HT1080 (cell line): ENCODE data around the gene TERB1. TPM values are rescaled to one million over a fixed set of nuclear protein-coding genes. Genes with fewer than 3 reads are reported as not detected.

Experiments
- total RNA-seq: library from RNA; depleted of rRNA; stranded (reverse); fragments of >200 nt; shearing (Covaris generic); gene quantifications from 2 replicates; pipeline ENCODE4 v1.2.3, GENCODE V29; 2014; rRNA removed

Gene TERB1
- total RNA-seq, 1 experiment from 2014 or later: not detected

Other genes starting within 250 kb of the TERB1 start
- 78.1 and 100 TPM in 2 replicates for gene CKLF, start 249.0 kb downstream of the TERB1 start, total RNA-seq
- 6.5 and 8.7 TPM in 2 replicates for gene CMTM1, start 235.1 kb downstream of the TERB1 start, total RNA-seq
- not detected in 2 replicates for gene CMTM2, start 222.1 kb downstream of the TERB1 start, total RNA-seq
- gene CMTM3, start 196.9 kb downstream of the TERB1 start, total RNA-seq: 24.0 and 40.9 TPM in 2 replicates
- gene CMTM4, start 104.8 kb downstream of the TERB1 start, total RNA-seq: 27.0 and 34.4 TPM in 2 replicates
- gene DYNC1LI2, start 50.0 kb downstream of the TERB1 start, total RNA-seq: 29.6 and 52.9 TPM in 2 replicates
- gene NAE1, start 29.4 kb upstream of the TERB1 start, total RNA-seq: 86.8 and 93.6 TPM in 2 replicates
- gene CA7, start 42.8 kb upstream of the TERB1 start, total RNA-seq: not detected in 2 replicates
- gene PDP2, start 78.9 kb upstream of the TERB1 start, total RNA-seq: 10.6 and 12.1 TPM in 2 replicates
- not detected in 2 replicates for gene CDH16, start 117.3 kb upstream of the TERB1 start, total RNA-seq
- gene RRAD, start 124.0 kb upstream of the TERB1 start, total RNA-seq: 0.13 TPM in 1 of 2 replicates, not detected in the other
- 230 and 244 TPM in 2 replicates for gene CIAO2B, start 132.8 kb upstream of the TERB1 start, total RNA-seq
- 19.3 and 24.0 TPM in 2 replicates for gene CES2, start 133.9 kb upstream of the TERB1 start, total RNA-seq
- 0.53 and 1.2 TPM in 2 replicates for gene CES3, start 159.7 kb upstream of the TERB1 start, total RNA-seq
- not detected in 2 replicates for gene CES4A, start 187.0 kb upstream of the TERB1 start, total RNA-seq
- 62.7 and 93.7 TPM in 2 replicates for gene CBFB, start 227.6 kb upstream of the TERB1 start, total RNA-seq